Neural cell (in vitro differentiated cells): ENCODE data around the gene CC2D1A. TPM values are rescaled to one million over a fixed set of nuclear protein-coding genes. Genes with fewer than 3 reads are reported as not detected.

Source experiments
- H2AFZ ChIP-seq: fragments of 200-600, 300-800 bp; sonication (generic), shearing (Covaris generic); 2 replicates; pipeline ENCODE4 v1.6.0; 2014; ENCODE audit warnings: low read depth, mild to moderate bottlenecking, antibody characterized with exemption, low read length, moderate library complexity
- H3F3A ChIP-seq: fragments of 200-600 bp; shearing (Covaris generic); 2 replicates; pipeline ENCODE4 v1.6.1; 2016; ENCODE audit warnings: mild to moderate bottlenecking, moderate library complexity, mixed read lengths, antibody characterized with exemption, low read length; ENCODE audit not compliant: insufficient read depth, poor library complexity, severe bottlenecking
- H3K27ac ChIP-seq: fragments of 200-600, 300-800 bp; sonication (generic), shearing (Covaris generic); 2 replicates; pipeline ENCODE4 v1.5.1; 2014; ENCODE audit warnings: mild to moderate bottlenecking, low read length, moderate library complexity
- H3K27me3 ChIP-seq: fragments of 300-800, 200-600 bp; sonication (generic), shearing (Covaris generic); 2 replicates; pipeline ENCODE4 v1.6.0; 2014; ENCODE audit warnings: mild to moderate bottlenecking, low read depth, low read length, moderate library complexity; ENCODE audit not compliant: insufficient read depth
- H3K36me3 ChIP-seq: fragments of 300-800, 200-600 bp; sonication (generic), shearing (Covaris generic); 2 replicates; pipeline ENCODE4 v1.5.1; 2014; ENCODE audit warnings: mild to moderate bottlenecking, antibody characterized with exemption, low read length, moderate library complexity; ENCODE audit not compliant: insufficient read depth
- H3K4me2 ChIP-seq: fragments of 300-800, 200-600 bp; sonication (generic), shearing (Covaris generic); 2 replicates; pipeline ENCODE4 v1.6.0; 2014; ENCODE audit warnings: mild to moderate bottlenecking, low read length
- H3K4me3 ChIP-seq: fragments of 300-800, 200-600 bp; sonication (generic), shearing (Covaris generic); 2 replicates; pipeline ENCODE4 v1.5.1; 2014; ENCODE audit warnings: mild to moderate bottlenecking, low read length, moderate library complexity
- H3K79me2 ChIP-seq: fragments of 200-600 bp; shearing (Covaris generic); replicated peaks from 2 replicates; pipeline ENCODE4 v1.6.0; 2014; ENCODE audit warnings: mild to moderate bottlenecking, low read length, moderate library complexity; ENCODE audit not compliant: insufficient read depth
- H3K9ac ChIP-seq: fragments of 300-800, 200-600 bp; sonication (generic), shearing (Covaris generic); 2 replicates; pipeline ENCODE4 v1.6.1; 2016; ENCODE audit warnings: mild to moderate bottlenecking, low read length, mixed read lengths
- H3K9me2 ChIP-seq: fragments of 200-600 bp; shearing (Covaris generic); 2 replicates; pipeline ENCODE4 v1.6.1; 2016; ENCODE audit warnings: mild to moderate bottlenecking, low read length, mixed read lengths; ENCODE audit not compliant: insufficient read depth
- H3K9me3 ChIP-seq: fragments of 200-600, 300-800 bp; sonication (generic), shearing (Covaris generic); 2 replicates; pipeline ENCODE4 v1.6.1; 2016; ENCODE audit warnings: mild to moderate bottlenecking, mixed run types, low read length, moderate library complexity, mixed read lengths
- H4K20me1 ChIP-seq: fragments of 200-600 bp; shearing (Covaris generic); 2 replicates; pipeline ENCODE4 v1.6.1; 2016; ENCODE audit warnings: mild to moderate bottlenecking, mixed run types; ENCODE audit not compliant: insufficient read depth
- EP300 ChIP-seq: fragments of 450-650 bp; conservative IDR thresholded peaks from 2 replicates; pipeline ENCODE4 v1.6.1; 2014; ENCODE audit warnings: antibody characterized with exemption, mild to moderate bottlenecking, moderate library complexity; ENCODE audit not compliant: poor library complexity, severe bottlenecking
- EZH2 ChIP-seq: fragments of 200-600, 300-800 bp; shearing (Covaris generic), sonication (generic); IDR thresholded peaks from 2 replicates; pipeline ENCODE4 v1.6.1; 2014; ENCODE audit warnings: antibody characterized with exemption, low read length, borderline replicate concordance, mild to moderate bottlenecking; ENCODE audit not compliant: insufficient read depth, poor library complexity, severe bottlenecking
- MXI1 ChIP-seq: fragments of 450-650 bp; conservative IDR thresholded peaks from 2 replicates; pipeline ENCODE4 v1.6.1; 2014; ENCODE audit warnings: antibody characterized with exemption, mild to moderate bottlenecking; ENCODE audit not compliant: poor library complexity, severe bottlenecking
- POLR2AphosphoS5 ChIP-seq: IDR thresholded peaks from 2 replicates; pipeline ENCODE4 v1.6.1; 2012
- RAD21 ChIP-seq: fragments of 450-650 bp; conservative IDR thresholded peaks from 2 replicates; pipeline ENCODE4 v1.6.1; 2014; ENCODE audit warnings: antibody characterized with exemption, mild to moderate bottlenecking, moderate library complexity
- SMC3 ChIP-seq: fragments of 450-650 bp; conservative IDR thresholded peaks from 2 replicates; pipeline ENCODE4 v1.6.1; 2014; ENCODE audit warnings: antibody characterized with exemption, mild to moderate bottlenecking, moderate library complexity; ENCODE audit not compliant: poor library complexity
- TAF1 ChIP-seq: IDR thresholded peaks from 2 replicates; pipeline ENCODE4 v1.6.1; 2012; ENCODE audit warnings: low read depth
- polyA plus RNA-seq: library from polyadenylated mRNA; depleted of rRNA; stranded (reverse); fragments of >200 nt; gene quantifications from 2 replicates; pipeline ENCODE4 v1.2.3, GENCODE V29; 2014
- TF ChIP-seq, protein P1 (sequence below): IDR thresholded peaks from 2 replicates; pipeline ENCODE4 v1.6.1; 2012; ENCODE audit warnings: borderline replicate concordance
- TF ChIP-seq, protein P2 (sequence below): fragments of 450-650 bp; IDR thresholded peaks from 2 replicates; pipeline ENCODE4 v1.5.1; 2014; ENCODE audit warnings: antibody characterized with exemption, mild to moderate bottlenecking, moderate library complexity; ENCODE audit not compliant: poor library complexity, severe bottlenecking

The CC2D1A gene
- polyA plus RNA-seq, 1 donor from 2014 or later = 24.5 TPM

DNA sequence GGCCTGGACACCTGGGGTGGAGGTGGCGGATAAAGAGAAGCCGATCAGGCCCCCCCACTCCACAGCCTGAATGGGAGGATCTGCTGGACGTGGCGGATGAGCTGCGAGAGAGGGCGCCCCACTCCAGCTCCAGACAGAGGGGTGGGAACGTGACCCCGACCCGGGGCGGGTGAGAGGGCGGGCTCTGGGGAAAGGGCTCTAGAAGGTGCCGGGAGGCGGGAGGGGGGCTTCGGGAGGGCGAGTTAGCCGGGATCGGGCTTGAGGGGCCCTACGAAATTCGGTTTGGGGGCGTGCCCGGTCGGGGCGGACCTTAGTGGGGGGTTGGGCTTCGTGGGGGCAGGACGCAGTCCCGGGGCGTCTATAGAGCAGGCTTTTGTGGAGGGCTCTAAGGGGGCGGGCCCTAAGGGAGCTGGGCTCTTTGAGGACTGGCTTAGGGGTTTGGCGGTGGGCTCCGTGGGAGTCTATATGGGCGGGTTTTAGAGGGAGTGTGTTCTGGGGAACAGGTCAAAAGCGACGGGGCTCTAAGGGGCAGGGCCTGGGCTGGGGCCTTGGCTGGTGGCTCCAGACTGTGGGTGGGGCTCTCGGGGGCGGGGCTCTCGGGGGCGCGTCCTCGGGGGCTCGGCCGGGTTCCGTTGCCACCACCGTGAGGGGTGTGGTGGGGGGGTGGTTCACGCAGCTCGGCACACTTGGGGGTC lies 33.2 kb upstream of the CC2D1A start:
- Histone ChIP-seq H3K27me3 (no peaks in the 10 kb centered on the region), H3K4me3 (no peak overlapping the region), H3F3A (no peaks in the 10 kb centered on the region), H3K36me3 (no peaks in the 10 kb centered on the region), H3K79me2 (no peaks in the 10 kb centered on the region), H3K4me2 (no peak overlapping the region), H2AFZ (no peak overlapping the region), H3K9me2 (no peaks in the 10 kb centered on the region), H3K27ac (no peak overlapping the region), H3K9me3 (no peaks in the 10 kb centered on the region), H4K20me1 (no peaks in the 10 kb centered on the region), H3K9ac (no peak overlapping the region)
- TF ChIP-seq EP300 (no peak), TAF1 (no peak), RAD21 (no peak), MXI1 (no peak), POLR2AphosphoS5 (no peak)
- TF ChIP-seq, protein P1, sequence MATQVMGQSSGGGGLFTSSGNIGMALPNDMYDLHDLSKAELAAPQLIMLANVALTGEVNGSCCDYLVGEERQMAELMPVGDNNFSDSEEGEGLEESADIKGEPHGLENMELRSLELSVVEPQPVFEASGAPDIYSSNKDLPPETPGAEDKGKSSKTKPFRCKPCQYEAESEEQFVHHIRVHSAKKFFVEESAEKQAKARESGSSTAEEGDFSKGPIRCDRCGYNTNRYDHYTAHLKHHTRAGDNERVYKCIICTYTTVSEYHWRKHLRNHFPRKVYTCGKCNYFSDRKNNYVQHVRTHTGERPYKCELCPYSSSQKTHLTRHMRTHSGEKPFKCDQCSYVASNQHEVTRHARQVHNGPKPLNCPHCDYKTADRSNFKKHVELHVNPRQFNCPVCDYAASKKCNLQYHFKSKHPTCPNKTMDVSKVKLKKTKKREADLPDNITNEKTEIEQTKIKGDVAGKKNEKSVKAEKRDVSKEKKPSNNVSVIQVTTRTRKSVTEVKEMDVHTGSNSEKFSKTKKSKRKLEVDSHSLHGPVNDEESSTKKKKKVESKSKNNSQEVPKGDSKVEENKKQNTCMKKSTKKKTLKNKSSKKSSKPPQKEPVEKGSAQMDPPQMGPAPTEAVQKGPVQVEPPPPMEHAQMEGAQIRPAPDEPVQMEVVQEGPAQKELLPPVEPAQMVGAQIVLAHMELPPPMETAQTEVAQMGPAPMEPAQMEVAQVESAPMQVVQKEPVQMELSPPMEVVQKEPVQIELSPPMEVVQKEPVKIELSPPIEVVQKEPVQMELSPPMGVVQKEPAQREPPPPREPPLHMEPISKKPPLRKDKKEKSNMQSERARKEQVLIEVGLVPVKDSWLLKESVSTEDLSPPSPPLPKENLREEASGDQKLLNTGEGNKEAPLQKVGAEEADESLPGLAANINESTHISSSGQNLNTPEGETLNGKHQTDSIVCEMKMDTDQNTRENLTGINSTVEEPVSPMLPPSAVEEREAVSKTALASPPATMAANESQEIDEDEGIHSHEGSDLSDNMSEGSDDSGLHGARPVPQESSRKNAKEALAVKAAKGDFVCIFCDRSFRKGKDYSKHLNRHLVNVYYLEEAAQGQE = no peak
- TF ChIP-seq, protein P2, sequence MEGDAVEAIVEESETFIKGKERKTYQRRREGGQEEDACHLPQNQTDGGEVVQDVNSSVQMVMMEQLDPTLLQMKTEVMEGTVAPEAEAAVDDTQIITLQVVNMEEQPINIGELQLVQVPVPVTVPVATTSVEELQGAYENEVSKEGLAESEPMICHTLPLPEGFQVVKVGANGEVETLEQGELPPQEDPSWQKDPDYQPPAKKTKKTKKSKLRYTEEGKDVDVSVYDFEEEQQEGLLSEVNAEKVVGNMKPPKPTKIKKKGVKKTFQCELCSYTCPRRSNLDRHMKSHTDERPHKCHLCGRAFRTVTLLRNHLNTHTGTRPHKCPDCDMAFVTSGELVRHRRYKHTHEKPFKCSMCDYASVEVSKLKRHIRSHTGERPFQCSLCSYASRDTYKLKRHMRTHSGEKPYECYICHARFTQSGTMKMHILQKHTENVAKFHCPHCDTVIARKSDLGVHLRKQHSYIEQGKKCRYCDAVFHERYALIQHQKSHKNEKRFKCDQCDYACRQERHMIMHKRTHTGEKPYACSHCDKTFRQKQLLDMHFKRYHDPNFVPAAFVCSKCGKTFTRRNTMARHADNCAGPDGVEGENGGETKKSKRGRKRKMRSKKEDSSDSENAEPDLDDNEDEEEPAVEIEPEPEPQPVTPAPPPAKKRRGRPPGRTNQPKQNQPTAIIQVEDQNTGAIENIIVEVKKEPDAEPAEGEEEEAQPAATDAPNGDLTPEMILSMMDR = no peak

DNA sequence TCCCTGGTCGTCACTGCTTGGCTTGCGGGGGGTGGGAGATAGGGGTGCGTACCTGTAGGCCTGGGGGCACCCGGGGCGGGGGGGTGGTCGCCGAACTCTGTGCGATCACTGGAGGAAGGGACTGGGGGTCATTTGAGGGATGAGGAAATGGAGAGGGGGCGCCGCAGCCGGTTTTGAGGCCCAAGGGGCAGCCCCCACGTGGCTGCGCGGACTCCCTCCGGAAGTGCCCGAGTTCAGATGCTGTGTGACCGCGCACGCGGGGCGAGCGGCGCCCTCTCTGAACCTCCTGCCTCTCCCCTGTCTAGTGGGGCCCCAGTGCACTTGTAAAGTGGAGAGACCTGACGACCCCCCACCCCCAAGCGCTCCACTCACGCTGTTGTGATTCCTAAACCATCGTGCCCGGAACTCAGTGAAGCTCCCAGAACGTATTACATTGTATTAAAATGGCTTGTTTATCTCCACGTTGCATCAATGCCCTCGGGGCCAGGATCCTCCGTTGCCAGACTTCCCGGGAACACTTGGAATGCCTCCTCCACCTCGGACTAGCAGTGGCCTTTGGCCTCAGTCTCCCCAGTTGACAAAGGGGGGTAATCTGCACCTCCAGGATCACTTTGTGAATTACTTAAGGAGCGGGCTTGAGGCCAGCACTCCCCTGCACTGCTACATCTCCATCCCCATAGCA lies 32.0 kb upstream of the CC2D1A start:
- no peak overlapping the region for H3K4me2 ChIP-seq
- H3K9me2 ChIP-seq = no peaks in the 10 kb centered on the region
- H2AFZ ChIP-seq = no peak overlapping the region
- H3K27ac ChIP-seq = no peak overlapping the region
- no peak overlapping the region for H3K4me3 ChIP-seq
- no peak overlapping the region for H3K9ac ChIP-seq
- no peaks in the 10 kb centered on the region for H4K20me1 ChIP-seq
- no peaks in the 10 kb centered on the region for H3K79me2 ChIP-seq
- H3K36me3 ChIP-seq = no peaks in the 10 kb centered on the region
- H3K27me3 ChIP-seq = no peaks in the 10 kb centered on the region
- no peak for TF ChIP-seq TAF1
- no peak for TF ChIP-seq SMC3
- no peak for TF ChIP-seq POLR2AphosphoS5
- no peak for TF ChIP-seq RAD21
- TF ChIP-seq MXI1 = no peak
- TF ChIP-seq, protein P2 = no peak
- no peak for TF ChIP-seq EP300
- TF ChIP-seq, protein P1 = no peak
- no peak for TF ChIP-seq EZH2
- no peaks in the 10 kb centered on the region for H3K9me3 ChIP-seq
- H3F3A ChIP-seq = no peaks in the 10 kb centered on the region
